Testis (tissue), 2 donors: ENCODE measurements around the gene MAMDC2.

ENCODE experiments used
- CTCF ChIP-seq, 3 experiments: fragments of 450-650 bp in 2 of 3; fragments of 200-600 bp in 1 of 3; sonication (generic) in 1 of 3; IDR thresholded peaks; one replicate each; pipeline ENCODE4 v1.5.1; 2016 to 2019; ENCODE audit warnings: antibody characterized with exemption in 3 of 3, mild to moderate bottlenecking in 2 of 3, moderate library complexity in 1 of 3
- POLR2A ChIP-seq: fragments of 450-650 bp; IDR thresholded peaks from one replicate; pipeline ENCODE4 v1.6.1; 2017; ENCODE audit warnings: antibody characterized with exemption, mild to moderate bottlenecking, moderate library complexity

GRCh38 chr9:70108181-70108580 lies 64.5 kb downstream of the MAMDC2 start:
- TF ChIP-seq CTCF (IDR thresholded peaks at IDR 0.05) (no peak), POLR2A (no peak)
